ENCODE results near the gene MYL6. TPM values are rescaled to one million over a fixed set of nuclear protein-coding genes. Genes with fewer than 3 reads are reported as not detected.
"Not testable (repeated sequence)": the region's sequence is repeated elsewhere in the genome, so short reads cannot be mapped to it uniquely, and the experiment has no call there.

Gene MYL6
- 3,182 and 3,310 TPM in 2 replicates for total RNA-seq (2014; rRNA removed; shearing (Covaris generic))

DNA sequence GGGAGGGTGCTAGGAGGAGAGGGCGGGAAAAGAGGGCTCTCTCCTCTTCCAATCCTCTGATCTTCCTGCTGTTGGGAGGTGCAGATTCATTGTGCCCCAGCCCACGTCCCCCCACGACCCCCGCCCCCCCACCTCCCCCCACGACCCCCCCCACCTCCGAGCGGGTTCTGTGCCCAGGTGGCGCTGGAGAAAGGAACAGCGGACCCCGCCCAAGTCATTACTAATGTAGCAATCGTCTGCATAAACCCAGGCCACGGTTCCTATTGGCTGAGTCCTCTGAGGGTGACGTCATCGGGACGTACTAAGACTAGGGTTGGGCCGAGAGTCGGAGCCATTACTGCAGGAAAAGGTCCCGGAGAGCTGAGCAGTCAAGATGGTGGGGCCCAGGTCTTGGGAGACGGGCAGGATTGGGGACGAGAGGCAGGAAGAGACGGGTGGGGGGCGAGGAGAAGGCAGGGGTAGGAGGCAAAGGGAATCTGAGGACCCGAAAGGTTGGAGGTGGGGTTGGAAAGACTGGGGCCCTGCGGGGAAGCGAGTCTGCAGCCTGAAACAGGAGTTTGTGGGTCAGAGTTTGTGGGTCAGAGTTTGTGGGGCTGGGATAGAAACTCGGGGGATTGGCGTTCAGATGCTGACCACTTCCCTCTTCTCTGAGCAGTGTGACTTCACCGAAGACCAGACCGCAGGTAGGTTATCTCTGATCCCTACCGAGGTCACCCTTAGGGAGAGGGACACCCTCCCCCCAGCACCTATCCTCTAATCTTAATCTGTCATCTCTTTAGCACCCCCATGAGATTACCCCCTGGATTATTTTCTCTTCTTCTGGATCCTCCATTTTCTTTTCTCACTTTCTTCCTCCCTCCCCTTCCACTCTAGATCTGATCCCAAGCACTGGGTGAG, at the start of gene MYL6:
TSS of gene MYL6 (plus strand) at position 331 of the 897 bp plus-strand sequence. CDS start at position 374, 43 bp downstream.
- peak; percentile 96 for DNase-seq (ENCODE audit: low read depth)

DNA sequence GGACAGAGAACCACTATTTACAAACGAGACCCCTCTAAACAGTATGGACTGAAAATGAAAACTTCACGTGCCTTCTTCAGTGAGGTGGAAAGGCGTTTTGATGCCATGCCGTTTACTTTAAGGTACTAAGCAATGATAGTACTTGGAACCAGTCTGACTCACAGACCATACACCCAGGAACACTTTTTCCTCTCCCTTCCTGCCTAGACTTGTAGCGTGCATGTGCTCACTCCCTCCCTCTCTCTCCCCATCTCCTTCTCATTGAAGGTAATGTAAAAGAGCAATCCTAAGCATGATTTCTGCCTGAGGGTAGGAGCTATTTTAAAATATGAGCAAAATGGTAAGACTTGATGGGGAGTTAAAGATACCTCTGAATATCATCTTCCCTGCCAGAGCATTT, 47.6 kb upstream of the MYL6 start:
- no peak for DNase-seq (ENCODE audit: low read depth)

DNA sequence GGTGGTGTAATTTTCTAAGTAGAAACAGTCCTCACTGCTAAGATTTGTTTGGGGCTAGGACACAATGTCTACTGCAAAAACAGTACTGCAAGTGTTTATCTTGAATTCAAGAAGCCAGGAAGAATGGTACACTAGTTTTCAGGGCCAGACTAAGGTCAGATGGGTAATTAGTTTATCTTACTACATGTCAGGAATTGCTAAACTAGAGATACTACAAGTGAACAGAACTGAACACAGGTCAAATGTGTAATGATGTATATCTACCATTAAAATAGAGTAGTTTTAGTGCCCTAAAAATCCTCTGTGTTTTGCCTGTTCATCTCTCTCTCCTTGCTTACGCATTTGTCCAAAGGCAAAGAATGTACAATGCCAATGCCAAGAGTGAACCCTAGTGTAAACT, 44.1 kb upstream of the MYL6 start:
- no peak for DNase-seq (ENCODE audit: low read depth)

DNA sequence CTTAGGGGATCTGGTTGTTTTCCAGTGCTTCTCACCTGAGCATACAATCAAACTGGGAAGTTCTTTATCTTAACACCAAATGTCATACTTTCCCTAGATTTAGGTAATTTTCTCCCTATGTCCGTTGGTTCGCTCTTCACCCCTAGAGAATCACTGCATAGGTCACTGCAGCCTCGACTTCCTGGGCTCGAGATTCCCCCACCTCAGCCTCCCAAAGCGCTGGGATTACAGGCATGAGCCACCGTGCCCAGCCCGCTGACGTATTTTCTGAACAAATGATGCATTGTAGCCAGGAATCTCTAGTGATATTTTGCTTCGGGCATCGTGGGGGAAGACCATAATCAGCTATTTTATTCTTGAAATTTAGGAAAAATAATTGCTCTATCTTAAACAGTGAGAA, 42.8 kb upstream of the MYL6 start:
- peak; percentile 44 for DNase-seq (ENCODE audit: low read depth)

DNA sequence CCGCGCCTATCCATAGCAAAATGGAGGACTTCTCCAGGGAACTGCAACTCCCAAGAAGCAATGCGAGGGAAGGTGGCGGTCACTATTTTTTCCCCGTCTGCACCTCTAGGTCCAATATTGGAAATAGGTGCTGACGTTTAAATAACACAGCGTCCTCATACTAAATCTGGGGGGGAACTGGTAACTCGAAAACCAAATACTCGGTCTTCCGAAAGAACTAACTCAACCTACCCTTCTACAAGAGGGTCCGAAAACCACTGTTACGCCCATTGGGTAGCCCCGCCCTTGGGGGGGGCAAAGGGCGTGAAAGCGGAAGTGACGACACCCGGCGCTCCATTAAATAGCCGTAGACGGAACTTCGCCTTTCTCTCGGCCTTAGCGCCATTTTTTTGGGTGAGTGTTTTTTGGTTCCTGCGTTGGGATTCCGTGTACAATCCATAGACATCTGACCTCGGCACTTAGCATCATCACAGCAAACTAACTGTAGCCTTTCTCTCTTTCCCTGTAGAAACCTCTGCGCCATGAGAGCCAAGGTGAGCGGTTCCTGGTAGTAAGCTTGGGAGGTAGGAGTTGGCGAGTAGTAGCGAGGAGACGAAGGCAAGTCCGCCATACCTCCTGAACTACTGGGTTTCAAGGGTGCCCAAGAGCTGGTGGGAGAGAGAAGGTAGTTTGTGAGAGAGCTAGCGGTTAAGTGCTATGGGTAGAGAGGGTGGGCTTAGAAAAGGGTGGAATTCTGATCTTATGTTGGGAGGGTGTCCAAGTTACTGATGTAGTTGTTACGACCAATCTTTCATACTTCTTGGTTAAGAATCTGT, 41.7 kb upstream of the MYL6 start, which contains the start of gene RPL41:
TSS of gene RPL41 (plus strand) at position 367 of the 815 bp plus-strand sequence.
- DNase-seq (ENCODE audit: low read depth) = peak; percentile 90

DNA sequence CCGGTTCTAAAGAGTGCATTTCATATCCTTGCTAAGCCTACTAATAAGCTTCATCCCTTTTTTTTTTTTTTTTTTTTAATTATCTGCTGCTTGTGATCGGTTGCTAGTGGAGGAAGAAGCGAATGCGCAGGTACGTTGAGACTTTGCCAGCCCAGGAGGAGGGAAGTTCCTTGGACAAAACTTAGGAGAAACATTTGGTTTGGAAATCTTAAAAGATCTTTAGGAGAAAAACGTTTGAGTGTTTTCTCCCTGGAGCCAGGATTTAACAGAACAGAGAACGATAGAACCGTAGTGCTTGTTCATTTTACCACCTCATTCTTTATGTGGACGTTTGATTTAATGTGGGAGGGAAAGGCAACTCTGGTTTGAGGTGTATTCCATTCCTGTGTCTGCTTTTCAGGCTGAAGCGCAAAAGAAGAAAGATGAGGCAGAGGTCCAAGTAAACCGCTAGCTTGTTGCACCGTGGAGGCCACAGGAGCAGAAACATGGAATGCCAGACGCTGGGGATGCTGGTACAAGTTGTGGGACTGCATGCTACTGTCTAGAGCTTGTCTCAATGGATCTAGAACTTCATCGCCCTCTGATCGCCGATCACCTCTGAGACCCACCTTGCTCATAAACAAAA, 41.0 kb upstream of the MYL6 start:
- not testable (repeated sequence) for DNase-seq (ENCODE audit: low read depth)

DNA sequence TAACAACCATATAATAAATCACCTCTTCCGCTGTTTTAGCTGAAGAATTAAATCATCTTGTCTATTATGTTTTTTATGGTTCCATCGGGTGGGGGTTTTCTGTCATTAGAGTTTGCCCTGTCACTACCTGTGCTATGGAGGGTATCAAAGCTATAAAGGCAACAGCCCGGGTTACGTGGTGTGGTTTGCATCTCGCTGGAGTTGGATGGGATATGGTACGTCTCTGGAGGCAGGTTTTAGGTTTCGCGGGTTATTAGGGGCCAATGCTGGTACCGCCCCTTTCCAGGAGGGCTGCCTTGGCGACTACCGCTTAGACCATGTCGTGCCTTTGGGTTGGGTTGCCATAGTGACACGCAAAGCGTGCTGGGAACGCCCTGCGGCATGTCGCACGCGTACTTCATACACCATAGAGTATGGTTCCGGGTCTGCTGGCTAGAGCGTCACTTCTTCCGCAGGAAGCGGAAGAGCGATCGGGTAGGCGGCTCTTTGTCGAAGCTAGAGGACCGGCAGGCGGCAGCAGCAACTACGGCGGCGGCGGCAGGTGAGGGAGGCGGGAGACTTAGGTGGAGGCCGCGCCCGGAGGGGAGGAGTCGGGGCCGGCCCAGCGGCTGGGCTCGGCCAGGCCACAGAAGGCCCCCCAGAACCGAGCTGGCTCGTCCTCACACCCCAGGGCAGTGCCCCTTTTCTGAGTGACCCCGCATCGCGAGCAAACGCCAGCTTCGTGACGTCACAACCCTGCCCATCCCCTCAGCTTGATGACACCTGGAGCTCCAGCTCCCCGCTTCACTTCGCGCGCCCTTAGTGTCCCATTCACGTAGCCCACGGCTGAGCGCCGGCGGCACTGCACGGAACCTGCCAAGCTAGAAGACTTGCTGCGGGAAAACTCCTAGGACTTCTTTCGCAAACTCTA, 40.1 kb upstream of the MYL6 start, which contains the start of gene ZC3H10:
TSS of gene ZC3H10 (plus strand) at position 489 of the 910 bp plus-strand sequence. CDS start 2,297 bp downstream, outside the sequence.
- peak; percentile 98 for DNase-seq (ENCODE audit: low read depth)

DNA sequence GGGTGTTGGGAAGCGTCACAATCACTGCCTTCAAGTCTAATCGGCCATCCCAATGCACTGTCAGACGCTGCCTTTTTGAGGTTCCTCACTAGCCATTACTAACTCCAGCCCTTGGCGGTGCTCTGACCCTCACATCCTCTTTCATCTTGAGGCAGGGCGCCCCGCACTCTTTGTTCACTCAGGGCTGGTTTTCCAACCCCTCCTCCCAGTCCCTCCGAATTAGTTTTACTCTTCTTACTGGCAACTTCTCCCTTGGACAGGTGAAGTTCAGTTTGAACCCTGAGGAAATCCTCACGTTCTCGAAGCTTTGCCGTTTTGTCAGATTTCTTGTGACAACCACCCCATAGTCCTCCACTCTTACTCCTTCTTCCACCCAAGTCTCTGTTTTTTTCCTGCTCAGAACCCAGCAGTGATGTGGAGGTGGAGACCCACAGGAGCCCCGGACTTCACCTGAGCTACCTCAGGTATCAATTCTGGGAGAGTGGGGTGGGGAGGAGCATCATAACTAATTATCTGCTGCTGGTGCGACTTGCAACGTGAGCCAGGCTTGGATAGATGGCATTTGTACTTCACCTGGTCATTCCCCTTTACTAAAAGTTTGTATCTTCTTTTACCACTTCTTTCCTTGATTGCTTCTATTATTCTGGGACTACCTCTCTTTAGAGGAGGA, 39.3 kb upstream of the MYL6 start:
- no peak for DNase-seq (ENCODE audit: low read depth)

DNA sequence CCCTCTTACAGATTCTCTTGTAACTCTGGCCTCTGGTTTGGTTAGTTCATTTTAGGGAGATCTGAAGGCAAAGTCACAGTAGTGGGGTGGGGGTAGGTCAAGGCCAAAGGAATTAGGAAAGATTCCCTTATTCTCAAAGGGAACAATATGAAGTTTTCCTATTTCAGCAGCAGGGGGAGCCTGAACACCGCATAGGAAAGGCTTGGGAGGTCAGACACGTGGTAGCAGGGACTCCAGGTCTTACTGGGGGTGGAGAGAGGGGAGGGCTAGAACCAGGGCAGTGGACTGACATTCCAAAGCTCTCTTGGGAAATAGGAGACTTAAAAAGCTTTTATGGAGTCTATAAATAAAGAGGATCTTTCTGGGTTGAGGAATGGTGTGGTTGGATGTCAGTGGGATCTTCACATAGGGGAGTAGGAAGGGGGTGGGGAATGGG, 38.8 kb upstream of the MYL6 start:
- DNase-seq (ENCODE audit: low read depth) = peak; percentile 83

DNA sequence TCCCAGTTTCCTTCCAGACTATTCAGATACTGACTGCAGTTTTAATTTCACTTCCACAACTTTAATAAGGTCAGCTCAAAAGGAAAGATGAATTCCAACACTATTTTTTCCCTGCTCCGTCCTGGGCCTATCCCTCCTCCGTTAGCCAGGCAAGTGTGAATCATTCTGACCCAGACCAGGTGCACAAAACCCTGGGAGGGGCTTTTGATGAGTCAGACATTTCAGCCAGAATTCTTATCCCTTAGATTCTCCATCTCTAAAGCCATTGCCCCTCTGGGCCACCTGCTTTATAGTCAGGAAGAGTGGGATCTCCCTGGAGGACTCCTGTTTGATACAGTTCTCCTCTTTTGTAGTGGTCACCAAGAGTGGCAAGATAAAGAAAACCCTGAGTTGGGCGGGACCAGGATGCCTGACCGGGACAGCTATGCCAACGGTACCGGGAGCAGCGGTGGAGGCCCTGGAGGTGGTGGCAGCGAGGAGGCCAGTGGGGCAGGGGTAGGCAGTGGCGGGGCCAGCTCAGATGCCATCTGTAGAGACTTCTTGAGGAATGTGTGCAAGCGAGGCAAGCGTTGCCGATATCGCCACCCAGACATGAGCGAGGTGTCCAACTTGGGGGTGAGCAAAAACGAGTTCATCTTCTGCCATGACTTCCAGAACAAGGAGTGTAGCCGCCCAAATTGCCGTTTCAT, 37.9 kb upstream of the MYL6 start:
- no peak for DNase-seq (ENCODE audit: low read depth)

DNA sequence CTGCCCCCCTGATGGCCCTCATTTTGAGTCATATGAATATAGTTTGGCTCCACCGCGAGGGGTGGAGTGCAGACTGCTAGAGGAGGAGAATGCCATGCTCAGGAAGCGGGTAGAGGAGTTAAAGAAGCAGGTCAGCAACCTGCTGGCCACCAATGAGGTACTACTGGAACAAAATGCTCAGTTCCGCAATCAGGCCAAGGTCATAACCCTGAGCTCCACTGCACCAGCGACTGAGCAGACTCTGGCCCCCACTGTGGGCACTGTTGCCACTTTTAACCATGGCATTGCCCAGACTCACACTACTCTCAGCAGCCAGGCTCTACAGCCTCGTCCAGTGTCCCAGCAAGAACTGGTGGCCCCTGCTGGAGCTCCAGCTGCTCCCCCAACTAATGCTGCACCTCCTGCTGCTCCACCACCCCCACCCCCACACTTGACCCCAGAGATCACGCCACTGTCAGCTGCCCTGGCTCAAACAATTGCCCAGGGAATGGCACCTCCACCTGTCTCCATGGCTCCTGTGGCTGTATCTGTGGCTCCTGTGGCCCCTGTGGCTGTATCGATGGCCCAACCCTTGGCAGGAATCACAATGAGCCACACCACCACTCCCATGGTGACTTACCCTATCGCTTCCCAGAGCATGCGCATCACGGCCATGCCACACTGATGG, 36.8 kb upstream of the MYL6 start:
- DNase-seq (ENCODE audit: low read depth) = no peak

DNA sequence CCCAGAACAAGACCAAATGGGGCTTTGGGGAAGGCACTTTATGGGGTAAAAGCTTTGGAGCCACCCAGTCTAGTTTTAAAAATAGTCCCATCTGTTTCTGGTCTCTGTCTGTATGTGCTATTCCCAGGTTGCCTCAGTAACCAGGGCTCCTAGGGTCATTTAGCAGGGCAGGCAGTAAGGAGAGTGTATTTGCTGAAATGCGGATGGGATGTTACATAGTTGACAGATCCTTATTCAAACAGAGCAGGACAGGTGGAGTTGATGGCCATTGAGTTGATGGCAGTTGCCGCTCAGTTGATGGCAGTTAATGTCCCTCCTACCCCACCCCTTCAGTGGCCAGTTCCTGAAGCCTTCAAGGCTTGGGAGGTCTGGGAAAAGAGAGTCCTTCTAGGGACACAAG, 35.5 kb upstream of the MYL6 start:
- DNase-seq (ENCODE audit: low read depth) = no peak

DNA sequence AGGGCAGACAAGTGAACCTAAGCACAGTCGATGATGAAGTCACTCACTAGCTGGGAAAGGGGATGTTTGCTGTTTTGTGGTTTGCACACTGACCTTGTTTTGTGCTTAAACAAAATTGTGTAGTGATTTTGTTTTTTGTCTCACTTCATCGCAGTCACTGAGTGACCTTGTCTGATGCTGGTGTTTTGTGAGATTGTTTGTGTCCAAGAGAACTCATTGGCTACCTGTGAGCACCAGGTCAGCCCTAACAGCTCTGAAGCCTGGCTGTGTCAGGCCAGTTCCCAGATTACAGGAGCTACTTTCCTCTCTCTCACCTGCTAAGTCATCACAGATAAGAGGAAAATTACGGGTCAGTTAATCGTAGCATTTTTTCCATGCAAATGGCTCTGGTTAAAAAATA, 34.0 kb upstream of the MYL6 start:
- DNase-seq (ENCODE audit: low read depth) = no peak

DNA sequence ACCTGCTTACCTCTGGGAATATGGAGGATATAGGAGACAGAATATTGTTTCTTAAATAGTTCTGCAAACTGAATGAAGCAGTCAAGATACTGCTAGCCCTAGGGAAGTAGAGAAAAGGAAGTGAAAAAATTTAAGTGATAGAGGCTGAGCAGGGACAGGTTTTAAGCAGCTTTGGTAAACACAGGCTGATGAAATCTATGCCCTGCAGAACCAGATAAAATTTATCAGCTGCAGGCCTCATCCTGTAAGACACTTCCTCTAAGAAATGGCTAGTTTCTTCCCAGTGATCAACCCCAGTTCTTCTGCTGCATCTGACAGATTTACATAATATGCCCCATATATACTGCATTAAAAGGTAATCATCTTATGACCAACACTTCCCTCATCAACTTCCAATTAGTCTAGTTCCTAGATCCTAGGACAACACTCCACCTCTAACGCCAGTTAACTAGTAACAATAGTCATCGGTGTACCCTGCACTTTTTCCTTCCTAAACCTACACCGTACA, 31.4 kb upstream of the MYL6 start:
- no peak for DNase-seq (ENCODE audit: low read depth)

DNA sequence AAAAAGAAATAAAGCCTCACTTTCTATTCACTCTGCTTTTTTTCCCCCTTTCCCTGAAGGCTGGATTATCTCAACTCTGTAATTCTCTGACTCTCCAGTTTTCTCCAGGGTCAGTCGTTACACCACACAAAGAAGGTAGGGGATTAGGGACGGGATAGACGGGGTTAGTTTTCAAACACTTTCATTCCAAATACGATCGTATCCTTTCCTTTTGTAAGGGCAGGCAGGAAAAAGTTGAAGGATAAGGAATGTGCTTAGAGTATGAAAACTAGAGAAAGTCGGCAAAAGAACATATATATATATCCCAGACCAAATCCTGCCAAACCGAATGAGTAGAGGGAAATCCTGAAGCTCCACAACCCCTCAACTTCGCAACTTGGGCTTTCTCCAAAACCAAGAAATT, 30.7 kb upstream of the MYL6 start:
- DNase-seq (ENCODE audit: low read depth) = no peak

DNA sequence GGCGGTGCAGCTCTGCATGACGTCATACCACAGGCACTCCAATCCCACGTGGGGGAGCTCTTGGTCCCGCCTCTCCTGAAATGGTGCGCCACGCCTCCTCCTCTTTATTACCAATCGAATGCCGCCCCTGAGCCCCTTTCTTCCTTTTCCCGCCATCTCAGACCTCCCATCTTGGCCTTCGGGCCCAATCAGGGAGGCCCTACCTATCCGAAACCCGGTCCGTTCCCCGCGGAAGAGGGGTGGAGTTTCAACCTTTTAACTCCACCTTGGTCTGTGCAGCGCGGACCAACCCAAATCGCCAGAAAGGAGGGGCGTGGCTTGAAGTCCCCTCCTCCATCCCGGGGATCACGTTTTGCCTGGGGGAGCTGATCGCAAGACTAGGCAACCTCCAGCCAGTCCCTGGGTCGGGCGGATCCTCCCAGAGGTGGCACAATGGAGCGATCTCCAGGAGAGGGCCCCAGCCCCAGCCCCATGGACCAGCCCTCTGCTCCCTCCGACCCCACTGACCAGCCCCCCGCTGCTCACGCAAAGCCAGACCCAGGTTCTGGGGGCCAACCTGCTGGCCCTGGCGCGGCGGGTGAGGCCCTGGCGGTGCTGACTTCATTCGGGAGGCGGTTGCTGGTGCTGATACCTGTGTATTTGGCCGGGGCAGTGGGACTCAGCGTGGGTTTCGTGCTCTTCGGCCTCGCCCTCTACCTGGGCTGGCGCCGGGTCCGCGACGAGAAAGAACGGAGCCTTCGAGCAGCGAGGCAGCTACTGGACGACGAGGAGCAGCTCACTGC, 30.1 kb upstream of the MYL6 start, which contains the start of gene ESYT1:
TSS of gene ESYT1 (plus strand) at position 380 of the 782 bp plus-strand sequence. CDS start at position 433, 53 bp downstream.
- peak; percentile 99 for DNase-seq (ENCODE audit: low read depth)

DNA sequence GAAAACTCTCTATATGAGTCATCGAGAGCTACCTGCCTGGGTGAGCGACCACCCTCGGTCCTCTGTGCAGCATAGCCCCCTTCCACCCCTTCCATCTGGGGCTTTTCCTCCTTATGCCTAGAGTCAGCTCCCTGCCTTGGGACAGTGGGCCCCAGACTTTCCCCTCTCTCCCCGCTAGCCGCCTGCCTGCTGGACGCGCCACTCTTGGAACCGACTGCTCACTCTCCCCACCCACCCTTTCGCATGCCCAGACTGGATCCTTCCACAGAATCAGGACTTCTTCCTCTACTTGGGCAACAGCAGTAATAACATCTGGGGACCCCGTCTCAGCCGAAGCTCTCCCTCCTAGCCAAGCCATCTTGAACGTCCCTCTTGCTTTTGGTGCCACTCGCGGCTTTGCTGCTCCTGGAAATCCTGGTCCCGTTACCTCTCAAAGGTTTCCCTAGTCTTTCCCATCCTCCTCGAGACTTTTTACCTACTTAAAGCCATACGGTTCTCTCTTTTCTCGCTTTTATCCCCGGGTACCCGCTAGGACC, 29.4 kb upstream of the MYL6 start:
- peak; percentile 20 for DNase-seq (ENCODE audit: low read depth)
